ENCODE measurements around the gene TMEM145. TPM values are rescaled to one million over a fixed set of nuclear protein-coding genes. Genes with fewer than 3 reads are reported as not detected.

The TMEM145 gene
- total RNA-seq, 1 donor from 2014 or later, result not detected

GRCh38 chr19:42271861-42272534, 41.1 kb upstream of the TMEM145 start:
- H3K27ac Mint-ChIP-seq (ENCODE audit: unreplicated experiment), result peak overlapping the region; percentile 20
- peaks cover 6% of the 10 kb centered on the region for H3K36me3 ChIP-seq (ENCODE audit: insufficient read depth, low read length)
- peaks cover 77% of the 10 kb centered on the region for H3K79me2 ChIP-seq (ENCODE audit: insufficient read depth, low read length)

GRCh38 chr19:42272535-42272897, 40.6 kb upstream of the TMEM145 start:
- H3K9me3 Mint-ChIP-seq (ENCODE audit: unreplicated experiment), result no peaks in the 10 kb centered on the region
- Histone ChIP-seq H4K20me1 (ENCODE audit: insufficient read depth, low read length) (peaks cover 34% of the 10 kb centered on the region), H3K36me3 (ENCODE audit: insufficient read depth, low read length) (peaks cover 6% of the 10 kb centered on the region), H3K9me3 (ENCODE audit: insufficient read depth, low read depth, low read length) (no peaks in the 10 kb centered on the region), H3K27ac (ENCODE audit: low read depth, low read length) (no peak overlapping the region), H3K4me3 (ENCODE audit: insufficient read depth, low read depth, low read length) (no peak overlapping the region), H3K79me2 (ENCODE audit: insufficient read depth, low read length) (peaks cover 82% of the 10 kb centered on the region), H3K27me3 (ENCODE audit: insufficient read depth, low read length) (no peaks in the 10 kb centered on the region), H3K4me2 (ENCODE audit: low read length) (no peak overlapping the region), H2AFZ (ENCODE audit: low read depth, low read length) (no peak overlapping the region), H3K4me1 (ENCODE audit: insufficient read depth, low read length) (peaks cover 39% of the 10 kb centered on the region), H3K9ac (ENCODE audit: low read length) (no peak overlapping the region)
- TF ChIP-seq CTCF (IDR thresholded peaks at IDR 0.05; ENCODE audit: insufficient read depth, low read depth, low read length) (no peak), EZH2 (IDR thresholded peaks at IDR 0.05; ENCODE audit: insufficient read depth, low read length) (no peak)
- DNase-seq (ENCODE audit: low read depth) (no peak), FAIRE-seq (no peak)
- H3K4me1 Mint-ChIP-seq (ENCODE audit: low read depth, unreplicated experiment), result peaks cover 34% of the 10 kb centered on the region
- no peak overlapping the region for H3K4me3 Mint-ChIP-seq (ENCODE audit: unreplicated experiment)
- peaks cover 14% of the 10 kb centered on the region for H3K36me3 Mint-ChIP-seq (ENCODE audit: low read depth, unreplicated experiment)
- H3K27me3 Mint-ChIP-seq (ENCODE audit: low read depth, unreplicated experiment), result no peaks in the 10 kb centered on the region
- H3K27ac Mint-ChIP-seq (ENCODE audit: unreplicated experiment), result no peak overlapping the region

More at GRCh38 chr19:42271861-42272534, 41.1 kb upstream of the TMEM145 start:
- FAIRE-seq, result no peak
- TF ChIP-seq CTCF (IDR thresholded peaks at IDR 0.05; ENCODE audit: insufficient read depth, low read depth, low read length), result no peak
- no peak for TF ChIP-seq EZH2 (IDR thresholded peaks at IDR 0.05; ENCODE audit: insufficient read depth, low read length)
- Mint-ChIP-seq H3K36me3 (ENCODE audit: low read depth, unreplicated experiment) (peaks cover 14% of the 10 kb centered on the region), H3K9me3 (ENCODE audit: unreplicated experiment) (no peaks in the 10 kb centered on the region), H3K4me1 (ENCODE audit: low read depth, unreplicated experiment) (peaks cover 32% of the 10 kb centered on the region), H3K27me3 (ENCODE audit: low read depth, unreplicated experiment) (no peaks in the 10 kb centered on the region), H3K4me3 (ENCODE audit: unreplicated experiment) (no peak overlapping the region)
- DNase-seq (ENCODE audit: low read depth), result no peak
- Histone ChIP-seq H3K27me3 (ENCODE audit: insufficient read depth, low read length) (no peaks in the 10 kb centered on the region), H3K9me3 (ENCODE audit: insufficient read depth, low read depth, low read length) (no peaks in the 10 kb centered on the region), H3K4me3 (ENCODE audit: insufficient read depth, low read depth, low read length) (no peak overlapping the region), H2AFZ (ENCODE audit: low read depth, low read length) (no peak overlapping the region), H3K4me2 (ENCODE audit: low read length) (no peak overlapping the region), H3K4me1 (ENCODE audit: insufficient read depth, low read length) (peaks cover 35% of the 10 kb centered on the region), H4K20me1 (ENCODE audit: insufficient read depth, low read length) (peaks cover 29% of the 10 kb centered on the region), H3K27ac (ENCODE audit: low read depth, low read length) (no peak overlapping the region), H3K9ac (ENCODE audit: low read length) (peak overlapping the region; percentile 95)

GRCh38 chr19:42272989-42273406, 40.1 kb upstream of the TMEM145 start:
- no peak for DNase-seq (ENCODE audit: low read depth)
- Histone ChIP-seq H4K20me1 (ENCODE audit: insufficient read depth, low read length) (peaks cover 39% of the 10 kb centered on the region), H3K9me3 (ENCODE audit: insufficient read depth, low read depth, low read length) (no peaks in the 10 kb centered on the region), H3K27ac (ENCODE audit: low read depth, low read length) (no peak overlapping the region), H3K9ac (ENCODE audit: low read length) (no peak overlapping the region), H3K4me3 (ENCODE audit: insufficient read depth, low read depth, low read length) (no peak overlapping the region), H3K4me2 (ENCODE audit: low read length) (no peak overlapping the region), H3K4me1 (ENCODE audit: insufficient read depth, low read length) (peaks cover 40% of the 10 kb centered on the region), H2AFZ (ENCODE audit: low read depth, low read length) (no peak overlapping the region), H3K79me2 (ENCODE audit: insufficient read depth, low read length) (peaks cover 87% of the 10 kb centered on the region), H3K36me3 (ENCODE audit: insufficient read depth, low read length) (peaks cover 6% of the 10 kb centered on the region), H3K27me3 (ENCODE audit: insufficient read depth, low read length) (no peaks in the 10 kb centered on the region)
- peaks cover 33% of the 10 kb centered on the region for H3K4me1 Mint-ChIP-seq (ENCODE audit: low read depth, unreplicated experiment)
- TF ChIP-seq EZH2 (IDR thresholded peaks at IDR 0.05; ENCODE audit: insufficient read depth, low read length) (no peak), CTCF (IDR thresholded peaks at IDR 0.05; ENCODE audit: insufficient read depth, low read depth, low read length) (no peak)
- no peaks in the 10 kb centered on the region for H3K9me3 Mint-ChIP-seq (ENCODE audit: unreplicated experiment)
- H3K36me3 Mint-ChIP-seq (ENCODE audit: low read depth, unreplicated experiment), result peaks cover 14% of the 10 kb centered on the region
- H3K27ac Mint-ChIP-seq (ENCODE audit: unreplicated experiment), result no peak overlapping the region
- no peak for FAIRE-seq
- H3K27me3 Mint-ChIP-seq (ENCODE audit: low read depth, unreplicated experiment), result no peaks in the 10 kb centered on the region
- no peak overlapping the region for H3K4me3 Mint-ChIP-seq (ENCODE audit: unreplicated experiment)
